NCI-H1417 treated with DMSO at 0.1 percent for 48 hours (cell line): Measurements from ENCODE around the gene BCL7B.
"Not testable (repeated sequence)": the region's sequence is repeated elsewhere in the genome, so short reads cannot be mapped to it uniquely, and the experiment has no call there.

Experiments
- DNase-seq: peaks from one replicate; lab custom pipeline; 2025; lab: John Stamatoyannopoulos, UW

BCL7B gene

GRCh38 chr7:73535918-73536317 lies 21.6 kb downstream of the BCL7B start:
- not testable (repeated sequence) for DNase-seq

DNA sequence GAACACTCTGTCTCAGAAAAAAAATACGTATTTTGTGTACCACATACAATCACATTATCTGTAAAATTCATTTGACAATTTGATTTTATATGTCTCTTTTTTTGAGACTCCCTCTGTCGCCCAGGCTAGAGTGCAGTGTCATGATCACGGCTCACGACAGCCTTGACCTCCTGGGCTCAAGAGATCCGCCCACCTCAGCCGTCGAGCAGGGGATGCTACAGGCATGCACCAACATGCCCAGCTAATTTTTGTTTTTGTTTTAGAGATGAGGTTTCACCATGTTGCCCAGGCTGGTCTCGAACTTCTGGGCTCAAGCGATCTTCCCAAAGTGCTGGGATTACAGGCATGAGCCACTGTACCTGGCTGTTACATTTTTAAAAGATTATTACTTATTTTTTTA lies 23.7 kb downstream of the BCL7B start:
- DNase-seq, result no peak

GRCh38 chr7:73532224-73532623 lies 25.3 kb downstream of the BCL7B start:
- DNase-seq, result no peak

DNA sequence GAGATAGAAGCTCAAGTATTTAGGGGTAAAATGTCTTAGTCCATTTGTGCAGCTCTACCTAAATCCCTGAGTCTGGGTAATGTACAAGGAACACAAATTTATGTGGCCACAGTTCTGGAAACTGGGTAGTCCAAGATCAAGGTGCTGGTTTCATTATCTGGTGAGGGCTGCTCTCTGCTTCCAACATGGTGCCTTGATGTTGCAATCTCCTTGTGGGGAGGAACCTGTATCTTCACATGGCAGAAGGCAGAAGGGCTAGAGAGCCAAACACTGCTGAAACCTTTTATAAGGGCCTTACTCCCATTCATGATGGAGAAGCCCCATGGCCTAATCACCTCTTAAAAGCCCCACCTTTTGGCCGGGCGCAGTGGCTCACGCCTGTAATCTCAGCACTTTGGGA lies 26.7 kb downstream of the BCL7B start:
- no peak for DNase-seq

DNA sequence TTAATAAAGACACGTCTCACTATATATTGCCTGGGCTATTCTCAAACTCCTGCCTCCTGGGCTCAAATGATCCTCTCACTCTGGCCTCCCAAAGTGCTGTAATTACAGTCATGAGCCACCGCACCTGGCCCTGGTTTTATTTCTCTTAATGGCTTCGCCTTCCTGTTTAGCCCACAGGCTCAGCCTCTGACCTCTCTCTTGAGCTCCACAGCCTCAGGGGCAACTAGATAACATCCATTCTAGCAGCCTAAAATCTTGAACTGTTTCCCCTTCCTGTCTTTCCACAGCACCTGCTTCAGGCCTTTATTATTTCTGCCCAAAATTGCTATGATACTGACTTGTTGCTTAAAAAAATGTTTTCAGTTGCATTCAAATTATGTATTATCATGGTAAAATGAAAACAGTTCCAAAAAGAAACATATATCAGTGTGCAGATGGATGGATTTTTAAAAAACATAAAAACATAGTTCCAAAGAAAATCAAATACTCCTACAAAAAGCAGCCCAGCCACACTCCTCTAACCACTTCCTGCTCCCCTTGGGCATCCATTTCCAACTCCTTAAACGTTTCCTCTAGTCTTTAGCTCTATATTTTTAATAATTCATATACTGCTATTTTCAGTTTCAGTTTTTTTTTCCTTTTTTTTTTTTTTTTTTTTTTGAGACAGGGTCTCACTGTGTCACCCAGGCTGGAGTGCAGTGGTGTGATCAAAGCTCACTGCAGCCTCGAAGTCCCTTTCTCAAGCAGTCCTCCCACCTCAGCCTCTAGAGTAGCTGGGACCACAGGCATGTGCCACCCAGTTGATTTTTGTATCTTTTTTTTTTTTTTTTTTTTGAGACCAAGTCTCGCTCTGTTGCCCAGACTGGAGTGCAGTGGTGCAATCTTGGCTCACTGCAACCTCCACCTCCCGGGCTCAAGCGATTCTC lies 30.3 kb downstream of the BCL7B start:
- peak; percentile 38 for DNase-seq

GRCh38 chr7:73526158-73526494 lies 31.4 kb downstream of the BCL7B start:
- not testable (repeated sequence) for DNase-seq

GRCh38 chr7:73522105-73522872 lies 35.2 kb downstream of the BCL7B start, which contains the start of gene BAZ1B:
BAZ1B (minus strand) TSS chr7:73522293; CDS start chr7:73521933, 360 bp downstream.
- DNase-seq, result peak; percentile 97

DNA sequence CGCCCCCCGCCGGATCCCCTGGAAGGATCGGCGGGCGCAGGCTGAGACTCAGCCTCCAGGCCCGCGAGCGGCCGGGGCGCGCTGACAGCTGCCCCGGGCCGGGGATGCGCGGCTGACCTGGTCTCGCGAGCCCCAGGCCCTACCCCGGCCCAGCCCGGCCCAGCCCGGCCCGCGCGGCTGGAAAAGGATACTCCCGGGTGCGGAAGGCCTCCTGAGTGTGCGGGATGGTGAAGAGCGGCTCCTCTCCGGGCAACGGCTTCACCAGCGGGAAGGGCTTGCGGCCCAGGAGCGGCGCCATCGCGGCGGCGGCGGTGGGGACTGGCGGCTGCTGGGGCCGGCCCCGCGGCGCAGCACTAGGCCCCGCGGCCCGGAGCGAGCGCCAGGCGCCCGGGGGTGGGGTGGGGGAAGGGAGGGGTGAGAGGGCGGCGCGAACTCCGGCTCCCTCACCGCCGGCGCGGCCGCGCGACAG lies 35.8 kb downstream of the BCL7B start:
- no peak for DNase-seq

GRCh38 chr7:73520673-73521635 lies 36.5 kb downstream of the BCL7B start:
- DNase-seq, result no peak

GRCh38 chr7:73519867-73520672 lies 37.4 kb downstream of the BCL7B start:
- no peak for DNase-seq

- no peak for DNase-seq
Observed at GRCh38 chr7:73518470-73518869, 39.0 kb downstream of the BCL7B start.

GRCh38 chr7:73517241-73517995 lies 40.1 kb downstream of the BCL7B start:
- DNase-seq, result no peak

DNA sequence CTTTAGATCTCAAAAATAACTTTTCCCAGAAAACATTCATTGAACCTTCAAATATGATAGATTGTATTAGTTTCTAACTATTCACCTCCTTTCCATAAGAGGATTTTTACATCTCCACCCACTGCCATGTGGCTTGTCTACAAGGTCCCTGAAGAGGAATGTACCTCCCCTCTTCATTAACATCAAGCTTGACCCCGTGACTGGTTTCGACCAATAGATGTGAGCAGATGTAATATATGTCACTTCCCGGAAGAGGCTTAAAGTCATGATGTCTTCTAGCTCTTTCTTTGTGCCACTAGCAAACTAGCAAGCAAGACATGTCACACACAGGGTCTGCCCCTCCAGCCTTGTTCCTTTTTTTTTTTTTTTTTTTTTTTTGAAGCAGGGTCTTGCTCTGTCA lies 42.3 kb downstream of the BCL7B start:
- DNase-seq, result no peak

DNA sequence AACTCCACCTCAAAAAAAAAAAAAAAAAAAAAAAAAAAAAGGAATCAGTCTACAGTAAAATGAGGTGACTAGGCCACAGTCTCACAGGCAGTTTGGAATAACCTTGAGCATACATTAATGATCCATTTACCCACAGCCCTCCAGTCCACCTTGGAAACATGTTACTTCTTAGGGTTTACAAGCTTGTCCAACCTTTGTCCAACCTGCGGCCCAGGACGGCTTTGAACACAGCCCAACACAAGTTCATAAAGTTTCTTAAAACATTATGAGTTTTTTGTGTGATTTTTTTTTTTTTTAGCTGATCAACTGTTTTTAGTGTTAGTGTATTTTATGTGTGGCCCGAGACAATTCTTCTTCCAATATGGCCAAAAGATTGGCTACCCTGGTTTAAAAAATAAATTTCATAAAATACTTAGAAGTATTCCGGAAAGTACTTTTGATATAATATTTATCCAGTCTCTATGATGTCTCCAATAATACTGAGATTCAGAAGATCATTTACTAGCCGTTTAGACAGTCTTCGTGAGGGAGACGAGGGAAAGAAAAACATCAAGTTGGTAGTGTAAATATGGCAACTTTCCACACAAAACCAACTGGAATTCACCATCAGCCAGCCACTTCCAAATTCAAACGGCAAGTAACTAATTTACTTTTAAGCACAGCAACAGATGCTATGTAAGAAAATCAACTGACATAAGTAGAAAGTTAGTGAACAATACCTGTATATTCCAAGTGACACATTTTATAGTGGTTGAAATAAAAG lies 45.3 kb downstream of the BCL7B start:
- no peak for DNase-seq

DNA sequence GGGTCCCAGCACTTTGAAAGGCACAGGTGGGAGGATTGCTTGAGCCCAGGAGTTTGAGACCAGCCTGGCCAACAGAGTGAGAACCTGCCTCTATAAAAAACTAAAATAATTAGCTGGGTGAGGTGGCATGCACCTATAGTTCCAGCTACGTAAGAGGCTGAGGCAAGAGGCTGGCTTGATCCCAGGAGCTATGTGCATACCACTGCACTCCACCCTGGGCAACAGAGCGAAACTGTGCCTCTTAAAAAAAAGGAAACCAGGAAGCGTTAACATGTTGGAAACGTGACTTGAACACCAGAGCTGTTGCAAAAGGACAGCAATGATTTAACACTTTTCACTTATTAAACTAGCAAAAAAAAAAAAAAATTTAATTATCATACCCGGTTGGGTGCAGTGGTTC lies 48.0 kb downstream of the BCL7B start:
- no peak for DNase-seq

DNA sequence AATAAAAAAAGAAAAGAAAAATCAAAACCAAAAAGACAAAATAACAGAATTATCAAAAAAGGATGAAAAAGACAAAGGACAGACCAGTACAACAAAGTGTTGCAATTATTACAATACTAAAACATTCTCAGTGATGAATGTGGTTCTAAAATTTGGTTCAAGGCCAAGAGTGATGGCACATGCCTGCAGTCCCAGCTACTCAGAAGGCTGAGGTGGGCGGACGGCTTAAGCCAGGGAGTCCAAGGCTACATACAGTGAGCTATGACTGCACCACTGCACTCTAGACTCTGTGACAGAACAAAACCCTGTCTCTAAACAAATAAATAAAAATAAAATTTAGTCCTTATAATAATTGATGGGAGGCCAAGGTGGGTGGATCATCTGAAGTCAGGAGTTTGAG lies 49.9 kb downstream of the BCL7B start:
- DNase-seq, result no peak

- no peak for DNase-seq
Observed at GRCh38 chr7:73504920-73505319, 52.6 kb downstream of the BCL7B start.

GRCh38 chr7:73504017-73504416 lies 53.5 kb downstream of the BCL7B start:
- DNase-seq, result no peak

- no peak for DNase-seq
Observed at GRCh38 chr7:73503229-73503628, 54.3 kb downstream of the BCL7B start.
